Tibial nerve (tissue), 4 donors: ENCODE results near the gene YJEFN3. TPM values are rescaled to one million over a fixed set of nuclear protein-coding genes. Genes with fewer than 3 reads are reported as not detected.

Source experiments
- DNase-seq, 2 donors: peaks; one replicate each; pipeline ENCODE4 v3.0.0-alpha.2; 2019; ENCODE audit warnings: low spot score in 2 of 2
- H3K27ac ChIP-seq, 4 donors: fragments of 200-600 bp; sonication (generic) in 3 of 4; one replicate each; pipeline ENCODE4 v1.5.1; 2017 to 2019; ENCODE audit warnings: mild to moderate bottlenecking in 1 of 4
- H3K27me3 ChIP-seq, 2 donors: fragments of 200-600 bp; sonication (generic) in 1 of 2; one replicate each; pipeline versions ENCODE4 v1.5.1 to v1.6.0; 2017 to 2019
- H3K36me3 ChIP-seq, 3 donors: fragments of 200-600 bp; sonication (generic); one replicate each; pipeline ENCODE4 v1.5.1; 2018 to 2019
- H3K4me1 ChIP-seq, 4 donors: fragments of 200-600 bp; sonication (generic) in 3 of 4; one replicate each; pipeline ENCODE4 v1.5.1; 2017 to 2019
- H3K4me3 ChIP-seq, 4 donors: fragments of 200-600 bp; sonication (generic) in 3 of 4; one replicate each; pipeline ENCODE4 v1.5.1; 2017 to 2019; ENCODE audit warnings: mild to moderate bottlenecking in 1 of 4, moderate library complexity in 1 of 4
- H3K9me3 ChIP-seq, 4 donors: fragments of 200-600 bp; sonication (generic) in 3 of 4; one replicate each; pipeline ENCODE4 v1.5.1; 2017 to 2019
- CTCF ChIP-seq, 5 experiments: fragments of 200-600 bp in 3 of 5; fragments of 450-650 bp in 2 of 5; sonication (generic) in 3 of 5; IDR thresholded peaks; one replicate each; pipeline ENCODE4 v1.5.1; 2016 to 2019; ENCODE audit warnings: antibody characterized with exemption in 5 of 5, mild to moderate bottlenecking in 3 of 5, moderate library complexity in 2 of 5
- EP300 ChIP-seq, 2 donors: sonication (generic); formaldehyde crosslinking; IDR thresholded peaks; one replicate each; pipeline ENCODE4 v1.6.1; 2017; ENCODE audit warnings: antibody characterized with exemption in 2 of 2, mild to moderate bottlenecking in 1 of 2
- POLR2A ChIP-seq, 2 donors: fragments of 450-650 bp; IDR thresholded peaks; one replicate each; pipeline ENCODE4 v1.6.1; 2017; ENCODE audit warnings: antibody characterized with exemption in 2 of 2, mild to moderate bottlenecking in 2 of 2, moderate library complexity in 2 of 2
- WGBS, 2 donors: methylation state at CpG; one replicate each; pipeline ENCODE4 v1.1.5; 2018; 5-methylcytosine and 5-hydroxymethylcytosine counted together
- total RNA-seq, 4 donors: library from RNA; depleted of rRNA; stranded (reverse); fragments of >200 nt; gene quantifications; one replicate each; pipeline ENCODE4 v1.1.0, GENCODE V29; 2016

Gene YJEFN3
- total RNA-seq, 4 donors from 2014 or later = 4.2 to 9.4 (median 5.7) TPM

GRCh38 chr19:19582471-19582870 is 53.8 kb downstream of the YJEFN3 start:
- no peak for DNase-seq
- peak overlapping the region in 1 of 4 donors; percentile 12 for H3K27ac ChIP-seq
- no peaks in the 10 kb centered on the region for H3K9me3 ChIP-seq
- no peaks in the 10 kb centered on the region for H3K36me3 ChIP-seq
- TF ChIP-seq EP300 (IDR thresholded peaks at IDR 0.05) = no peak
- no peak for TF ChIP-seq CTCF (IDR thresholded peaks at IDR 0.05)
- no peak for TF ChIP-seq POLR2A (IDR thresholded peaks at IDR 0.05)
- no peaks in the 10 kb centered on the region for H3K27me3 ChIP-seq
- peaks cover 0 to 9% (median 0%) of the 10 kb centered on the region in 4 donors for H3K4me1 ChIP-seq
- H3K4me3 ChIP-seq = no peak overlapping the region
- WGBS, 2 donors = 44 to 51% methylated on average over 6 of the region's 6 CpGs

GRCh38 chr19:19584356-19584755 is 55.6 kb downstream of the YJEFN3 start:
- Histone ChIP-seq H3K27ac (no peak overlapping the region), H3K27me3 (no peaks in the 10 kb centered on the region), H3K36me3 (no peaks in the 10 kb centered on the region), H3K4me1 (peaks cover 0 to 9% (median 0%) of the 10 kb centered on the region in 4 donors), H3K9me3 (no peaks in the 10 kb centered on the region), H3K4me3 (no peak overlapping the region)
- no peak for DNase-seq
- 92 to 96% methylated on average over 6 of the region's 6 CpGs for WGBS, 2 donors
- no peak for TF ChIP-seq EP300 (IDR thresholded peaks at IDR 0.05)
- no peak for TF ChIP-seq CTCF (IDR thresholded peaks at IDR 0.05)
- TF ChIP-seq POLR2A (IDR thresholded peaks at IDR 0.05) = no peak

Other genes with a start within 250 kb of the YJEFN3 start
- gene SUGP1, start 208.4 kb upstream of the YJEFN3 start, total RNA-seq = 10 to 100 TPM; 21.6 to 36.0 (median 27.5) TPM
- gene MAU2, start 208.1 kb upstream of the YJEFN3 start, total RNA-seq = 100 to 1,000 TPM in 2 of 4 donors, 10 to 100 TPM in 2; 56.8 to 108 (median 97.8) TPM
- 10 to 100 TPM; 34.1 to 69.6 (median 36.8) TPM for gene GATAD2A, start 123.2 kb upstream of the YJEFN3 start, total RNA-seq
- gene TSSK6, start 13.4 kb upstream of the YJEFN3 start, total RNA-seq = 1 to 10 TPM; 1.8 to 7.2 (median 3.7) TPM
- gene NDUFA13, start 12.7 kb upstream of the YJEFN3 start, total RNA-seq = 10 to 100 TPM; 27.3 to 93.6 (median 61.6) TPM
- gene CILP2, start 9.4 kb downstream of the YJEFN3 start, total RNA-seq = under 1 TPM in 2 of 4 donors, not detected in 2; 0.20 to 0.66 TPM
- 10 to 100 TPM in 2 of 4 donors, 1 to 10 TPM in 2; 3.7 to 11.8 (median 8.1) TPM for gene PBX4, start 89.8 kb downstream of the YJEFN3 start, total RNA-seq
- 1 to 10 TPM in 3 of 4 donors, under 1 TPM in 1; 0.39 to 3.0 (median 1.8) TPM for gene LPAR2, start 99.3 kb downstream of the YJEFN3 start, total RNA-seq
- gene GMIP, start 114.7 kb downstream of the YJEFN3 start, total RNA-seq = 10 to 100 TPM in 3 of 4 donors, 1 to 10 TPM in 1; 8.8 to 35.1 (median 15.6) TPM
- gene ATP13A1, start 134.8 kb downstream of the YJEFN3 start, total RNA-seq = 100 to 1,000 TPM; 312 to 705 (median 344) TPM
- gene ZNF101, start 139.9 kb downstream of the YJEFN3 start, total RNA-seq = 10 to 100 TPM in 2 of 4 donors, 1 to 10 TPM in 2; 4.0 to 12.0 (median 10.5) TPM
- 10 to 100 TPM; 12.0 to 14.2 (median 13.3) TPM for gene ZNF14, start 204.2 kb downstream of the YJEFN3 start, total RNA-seq